K562 (cell line): ENCODE measurements around the gene NKD1. TPM values are rescaled to one million over a fixed set of nuclear protein-coding genes. Genes with fewer than 3 reads are reported as not detected.
A peak's percentile ranks its signal among the peaks of the same experiment; 100 is the strongest.

ENCODE experiments used
- CBFA2T2 ChIP-seq: fragments of 450-650 bp; conservative IDR thresholded peaks from 2 replicates; pipeline ENCODE4 v1.6.1; 2017; ENCODE audit warnings: mild to moderate bottlenecking
- CBX8 ChIP-seq: fragments of 200-600 bp; sonication (generic); IDR thresholded peaks from 2 replicates; pipeline ENCODE4 v1.6.1; 2012; ENCODE audit warnings: borderline replicate concordance, mixed run types, low read depth, mild to moderate bottlenecking, moderate library complexity, mixed read lengths, low read length, control low read depth, inconsistent platforms; ENCODE audit not compliant: poor library complexity, severe bottlenecking; ENCODE audit errors: extremely low read depth
- CGGBP1 ChIP-seq: fragments of 250-450 bp; sonication (Bioruptor Pico); IDR thresholded peaks from 2 replicates; pipeline ENCODE4 v1.9.0; 2021; ENCODE audit warnings: mild to moderate bottlenecking
- CHCHD3 ChIP-seq: fragments of 250-450 bp; sonication (Bioruptor Pico); IDR thresholded peaks from 2 replicates; pipeline ENCODE4 v2.1.2; 2022; ENCODE audit warnings: mild to moderate bottlenecking
- ETV1 ChIP-seq: fragments of 450-650 bp; conservative IDR thresholded peaks from 2 replicates; pipeline ENCODE4 v1.6.1; 2016; ENCODE audit warnings: missing genetic modification characterization, control low read depth, low read depth, missing compliant biosample characterization
- HDAC3 ChIP-seq: fragments of 450-650 bp; IDR thresholded peaks from 2 replicates; pipeline ENCODE4 v1.6.1; 2018; ENCODE audit warnings: borderline replicate concordance, mild to moderate bottlenecking, moderate library complexity; ENCODE audit not compliant: partially characterized antibody
- HSF4 ChIP-seq: fragments of 250-450 bp; sonication (Bioruptor Pico); IDR thresholded peaks from 2 replicates; pipeline ENCODE4 v2.1.2; 2022; ENCODE audit warnings: mild to moderate bottlenecking, moderate library complexity, borderline replicate concordance
- IRF2 ChIP-seq: sonication (generic); formaldehyde crosslinking; IDR thresholded peaks from 2 replicates; pipeline ENCODE4 v1.8.1; 2022; ENCODE audit warnings: mild to moderate bottlenecking, missing genetic modification reagents
- JUND ChIP-seq, 2 experiments: IDR thresholded peaks; 2 replicates in 1 of 2; 3 replicates in 1 of 2; pipeline ENCODE4 v1.6.1; 2011; ENCODE audit warnings: borderline replicate concordance in 2 of 2, low read depth in 2 of 2, low read length in 2 of 2, improper control_type of control experiment in 1 of 2, missing biosample characterization in 1 of 2, missing genetic modification characterization in 1 of 2, missing genetic modification reagents in 1 of 2
- KDM1A ChIP-seq, 2 experiments: fragments of 450-650 bp; IDR thresholded peaks; 2 replicates each; pipeline ENCODE4 v1.6.1; 2016; ENCODE audit warnings: mild to moderate bottlenecking in 2 of 2
- KDM4B ChIP-seq, 2 experiments: fragments of 450-650 bp in 1 of 2; sonication (generic) in 1 of 2; IDR thresholded peaks; 2 replicates each; pipeline ENCODE4 v1.6.1; 2016 to 2017; ENCODE audit warnings: borderline replicate concordance in 2 of 2, antibody characterized with exemption in 1 of 2, low read depth in 1 of 2, mild to moderate bottlenecking in 1 of 2
- KLF10 ChIP-seq: fragments of 250-450 bp; sonication (Bioruptor Pico); IDR thresholded peaks from 2 replicates; pipeline ENCODE4 v1.6.1; 2021; ENCODE audit warnings: matching md5 sums
- MAFK ChIP-seq: IDR thresholded peaks from 2 replicates; pipeline ENCODE4 v1.6.1; 2011; ENCODE audit warnings: low read length, improper control_type of control experiment
- MCM5 ChIP-seq: fragments of 450-650 bp; IDR thresholded peaks from 2 replicates; pipeline ENCODE4 v1.6.1; 2016; ENCODE audit warnings: low read depth
- MIER1 ChIP-seq: fragments of 450-650 bp; IDR thresholded peaks from 2 replicates; pipeline ENCODE4 v1.6.1; 2016; ENCODE audit warnings: antibody characterized with exemption, mild to moderate bottlenecking, low read depth
- NEUROD1 ChIP-seq: fragments of 150-350 bp; IDR thresholded peaks from 2 replicates; pipeline ENCODE4 v1.6.1; 2014; ENCODE audit warnings: borderline replicate concordance, low read length, low read depth; ENCODE audit not compliant: partially characterized antibody
- NR2C2 ChIP-seq, 2 experiments: fragments of 200-800 bp in 1 of 2; sonication (Bioruptor generic) in 1 of 2; sonication (generic) in 1 of 2; formaldehyde crosslinking in 1 of 2; IDR thresholded peaks; 2 replicates each; pipeline versions ENCODE4 v1.6.1 to v1.8.0; 2016 to 2022; ENCODE audit warnings: mild to moderate bottlenecking in 1 of 2, missing compliant biosample characterization in 1 of 2, missing genetic modification characterization in 1 of 2, missing genetic modification reagents in 1 of 2
- PHF20 ChIP-seq: fragments of 450-650 bp; IDR thresholded peaks from 2 replicates; pipeline ENCODE4 v1.6.1; 2018; ENCODE audit not compliant: partially characterized antibody
- PRMT5 ChIP-seq: sonication (generic); formaldehyde crosslinking; IDR thresholded peaks from 2 replicates; pipeline ENCODE4 v1.5.0; 2020; ENCODE audit warnings: missing genetic modification reagents
- RBM15 ChIP-seq: fragments of 200-400 bp; formaldehyde crosslinking; IDR thresholded peaks from 2 replicates; pipeline ENCODE4 v1.6.1; 2018; ENCODE audit warnings: mild to moderate bottlenecking, low read length, moderate library complexity; ENCODE audit not compliant: insufficient read depth
- SIN3B ChIP-seq: fragments of 450-650 bp; IDR thresholded peaks from 2 replicates; pipeline ENCODE4 v1.6.1; 2017; ENCODE audit warnings: low read depth, mild to moderate bottlenecking, moderate library complexity
- ZNF12 ChIP-seq: sonication (generic); formaldehyde crosslinking; IDR thresholded peaks from 2 replicates; pipeline ENCODE4 v1.4.0; 2020; ENCODE audit warnings: mild to moderate bottlenecking, missing genetic modification reagents
- ZNF780A ChIP-seq: fragments of 250-450 bp; sonication (Bioruptor Pico); IDR thresholded peaks from 2 replicates; pipeline ENCODE4 v1.5.0; 2021; ENCODE audit warnings: mild to moderate bottlenecking
- ZNF79 ChIP-seq: fragments of 250-450 bp; sonication (Bioruptor Pico); IDR thresholded peaks from 2 replicates; pipeline ENCODE4 v1.4.0; 2020; ENCODE audit warnings: low read depth, mild to moderate bottlenecking, moderate library complexity
- polyA plus RNA-seq, 8 experiments: library from polyadenylated mRNA; depleted of rRNA in 4 of 8; stranded (reverse) in 5 of 8; unstranded in 3 of 8; fragments of >200 nt; fragmentation: Nextera tagmentation in 2 of 8; fragmentation: Illumina TruSeq in 1 of 8; extraction: Ambion mirVana in 2 of 8; extraction: Trizol in 1 of 8; gene quantifications; 2 replicates each; pipeline versions ENCODE4 v1.2.1 to v1.2.3, GENCODE V29; 2011 to 2014; ENCODE audit warnings: inconsistent platforms in 1 of 8, missing spikeins in 1 of 8
- total RNA-seq, 7 experiments: library from RNA; depleted of rRNA in 6 of 7; stranded (reverse); fragments of >200 nt in 6 of 7; fragmentation: Illumina TruSeq in 2 of 7; extraction: Trizol in 2 of 7; gene quantifications; 2 replicates each; pipeline versions ENCODE4 v1.2.1 to v1.2.3, GENCODE V29; 2011 to 2021; ENCODE audit warnings: low replicate concordance in 1 of 7
- TF ChIP-seq, protein P1 (sequence below), 2 experiments: fragments of 450-650 bp; conservative IDR thresholded peaks; 2 replicates each; pipeline ENCODE4 v1.6.1; 2017; ENCODE audit warnings: mild to moderate bottlenecking in 2 of 2, moderate library complexity in 2 of 2
- TF ChIP-seq, protein P2 (sequence below): sonication (generic); formaldehyde crosslinking; IDR thresholded peaks from 2 replicates; pipeline ENCODE4 v1.9.0; 2022; ENCODE audit warnings: mild to moderate bottlenecking, missing genetic modification reagents

NKD1 gene
- total and polyA plus RNA-seq, 9 of the 15 experiments (the other 6 are each of a cell fraction or from before 2014, with no cell fraction given) = under 0.01 to 0.24 (median 0.04) TPM; not detected in 2

DNA sequence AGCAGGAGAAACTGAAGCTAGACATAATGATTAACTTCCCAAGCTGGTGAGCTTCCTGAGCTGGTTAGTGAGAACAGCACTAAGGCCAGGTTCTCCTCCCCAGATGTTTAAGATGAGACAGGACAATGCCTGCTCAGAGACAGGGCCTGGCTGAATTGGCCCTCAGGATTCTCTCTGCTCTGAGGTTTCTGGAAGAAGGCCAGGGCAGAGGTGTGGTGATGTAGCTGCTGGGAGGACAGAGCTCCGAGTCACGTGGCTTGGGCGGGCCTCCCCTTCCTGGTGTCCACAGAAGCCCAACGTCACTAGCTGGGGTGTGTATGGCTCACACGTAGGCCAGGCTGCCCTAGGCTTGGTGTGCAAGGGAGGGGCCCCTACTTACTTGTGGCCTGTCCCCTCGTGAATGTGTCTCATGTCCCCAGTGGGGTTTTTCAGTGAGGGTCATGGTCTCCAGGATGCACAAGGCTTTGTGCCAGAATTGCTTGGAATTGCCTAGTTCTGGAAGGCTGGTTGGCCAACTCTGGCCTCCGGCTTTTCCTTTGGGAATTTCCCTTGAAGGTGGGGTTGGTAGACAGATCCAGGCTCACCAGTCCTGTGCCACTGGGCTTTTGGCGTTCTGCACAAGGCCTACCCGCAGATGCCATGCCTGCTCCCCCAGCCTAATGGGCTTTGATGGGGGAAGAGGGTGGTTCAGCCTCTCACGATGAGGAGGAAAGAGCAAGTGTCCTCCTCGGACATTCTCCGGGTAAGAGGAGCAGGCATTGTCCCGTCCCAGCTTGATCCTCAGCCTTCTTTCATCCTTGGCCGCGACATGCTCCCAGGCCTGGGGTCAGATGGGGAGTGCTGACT, 148.6 kb downstream of the NKD1 start (continued):
- TF ChIP-seq IRF2 (CRISPR knock-in tag) = no peak
- TF ChIP-seq ZNF79 = no peak
- no peak for TF ChIP-seq MCM5
- no peak for TF ChIP-seq KDM4B (IDR thresholded peaks at IDR 0.05; ENCODE audit: borderline replicate concordance in 2 of 2, low read depth in 1 of 2)
- TF ChIP-seq KLF10 (CRISPR knock-in tag) = no peak
- TF ChIP-seq, protein P1, sequence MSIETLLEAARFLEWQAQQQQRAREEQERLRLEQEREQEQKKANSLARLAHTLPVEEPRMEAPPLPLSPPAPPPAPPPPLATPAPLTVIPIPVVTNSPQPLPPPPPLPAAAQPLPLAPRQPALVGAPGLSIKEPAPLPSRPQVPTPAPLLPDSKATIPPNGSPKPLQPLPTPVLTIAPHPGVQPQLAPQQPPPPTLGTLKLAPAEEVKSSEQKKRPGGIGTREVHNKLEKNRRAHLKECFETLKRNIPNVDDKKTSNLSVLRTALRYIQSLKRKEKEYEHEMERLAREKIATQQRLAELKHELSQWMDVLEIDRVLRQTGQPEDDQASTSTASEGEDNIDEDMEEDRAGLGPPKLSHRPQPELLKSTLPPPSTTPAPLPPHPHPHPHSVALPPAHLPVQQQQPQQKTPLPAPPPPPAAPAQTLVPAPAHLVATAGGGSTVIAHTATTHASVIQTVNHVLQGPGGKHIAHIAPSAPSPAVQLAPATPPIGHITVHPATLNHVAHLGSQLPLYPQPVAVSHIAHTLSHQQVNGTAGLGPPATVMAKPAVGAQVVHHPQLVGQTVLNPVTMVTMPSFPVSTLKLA (conservative IDR thresholded peaks at IDR 0.05) = peak in 1 of 2 experiments; percentile 42; a peak in 1 of 4 replicates
- TF ChIP-seq, protein P2, sequence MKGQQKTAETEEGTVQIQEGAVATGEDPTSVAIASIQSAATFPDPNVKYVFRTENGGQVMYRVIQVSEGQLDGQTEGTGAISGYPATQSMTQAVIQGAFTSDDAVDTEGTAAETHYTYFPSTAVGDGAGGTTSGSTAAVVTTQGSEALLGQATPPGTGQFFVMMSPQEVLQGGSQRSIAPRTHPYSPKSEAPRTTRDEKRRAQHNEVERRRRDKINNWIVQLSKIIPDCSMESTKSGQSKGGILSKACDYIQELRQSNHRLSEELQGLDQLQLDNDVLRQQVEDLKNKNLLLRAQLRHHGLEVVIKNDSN = peak; percentile 82
- TF ChIP-seq CGGBP1 = no peak
- no peak for TF ChIP-seq MIER1
- TF ChIP-seq KDM1A (IDR thresholded peaks at IDR 0.05) = no peak
- peak; percentile 13; the same call in 1 of the 2 replicates for TF ChIP-seq JUND (IDR thresholded peaks at IDR 0.05; ENCODE audit: borderline replicate concordance, low read depth, low read length)
- TF ChIP-seq JUND (tag; IDR thresholded peaks at IDR 0.05; ENCODE audit: borderline replicate concordance, low read depth, low read length) = peak; percentile 25; the same call in 1 of the 3 replicates
- no peak for TF ChIP-seq ETV1
- TF ChIP-seq CBX8 = no peak
- no peak for TF ChIP-seq MAFK
- TF ChIP-seq HSF4 (CRISPR knock-in tag) = no peak
- no peak for TF ChIP-seq PRMT5 (CRISPR knock-in tag)
- 0 out of 2 replicates have a peak, but pooled peaks have one; percentile 20 for TF ChIP-seq CBFA2T2
- no peak for TF ChIP-seq HDAC3
- no peak for TF ChIP-seq PHF20
- TF ChIP-seq NEUROD1 = no peak
- TF ChIP-seq ZNF12 (CRISPR knock-in tag) = no peak
- no peak for TF ChIP-seq ZNF780A
- TF ChIP-seq CHCHD3 (CRISPR knock-in tag) = no peak
- no peak for TF ChIP-seq NR2C2 (CRISPR knock-in tag; IDR thresholded peaks at IDR 0.05)
- peak; percentile 32; the same call in 1 of the 2 replicates for TF ChIP-seq NR2C2 (tag; IDR thresholded peaks at IDR 0.05)
- TF ChIP-seq RBM15 = no peak
- no peak for TF ChIP-seq SIN3B
